GM19193 (cell line): ENCODE results near the gene AUH.

Experiments used
- POLR2A ChIP-seq: IDR thresholded peaks from 4 replicates; pipeline ENCODE4 v1.6.1; 2011; ENCODE audit not compliant: insufficient read depth, insufficient read length; ENCODE audit errors: extremely low read depth

The AUH gene

GRCh38 chr9:91291866-91292265 is 69.9 kb downstream of the AUH start:
- TF ChIP-seq POLR2A: no peak

GRCh38 chr9:91289244-91289643 is 72.5 kb downstream of the AUH start:
- no peak for TF ChIP-seq POLR2A

GRCh38 chr9:91285729-91286353 is 75.9 kb downstream of the AUH start:
- TF ChIP-seq POLR2A: no peak

GRCh38 chr9:91282292-91282691 is 79.4 kb downstream of the AUH start:
- no peak for TF ChIP-seq POLR2A

GRCh38 chr9:91279296-91280204 is 82.2 kb downstream of the AUH start:
- no peak for TF ChIP-seq POLR2A

DNA sequence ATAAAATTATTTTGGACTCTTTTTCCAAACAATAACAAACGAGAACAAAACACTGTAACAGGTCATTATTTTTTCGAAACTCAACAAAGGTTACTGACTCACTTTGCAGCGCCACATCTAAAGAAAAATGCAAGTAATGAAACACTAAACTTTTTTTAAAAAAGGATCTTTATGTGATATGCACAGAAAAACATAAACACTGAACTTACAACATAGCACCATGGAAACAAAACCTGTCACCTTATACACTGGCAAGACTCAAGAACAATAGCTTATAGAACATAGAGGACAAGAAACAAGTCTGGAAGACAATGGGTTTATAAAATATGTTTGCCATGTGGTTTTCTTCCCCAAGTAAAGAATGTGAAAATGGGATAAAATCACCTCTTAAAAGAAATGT is 85.2 kb downstream of the AUH start:
- TF ChIP-seq POLR2A: no peak

DNA sequence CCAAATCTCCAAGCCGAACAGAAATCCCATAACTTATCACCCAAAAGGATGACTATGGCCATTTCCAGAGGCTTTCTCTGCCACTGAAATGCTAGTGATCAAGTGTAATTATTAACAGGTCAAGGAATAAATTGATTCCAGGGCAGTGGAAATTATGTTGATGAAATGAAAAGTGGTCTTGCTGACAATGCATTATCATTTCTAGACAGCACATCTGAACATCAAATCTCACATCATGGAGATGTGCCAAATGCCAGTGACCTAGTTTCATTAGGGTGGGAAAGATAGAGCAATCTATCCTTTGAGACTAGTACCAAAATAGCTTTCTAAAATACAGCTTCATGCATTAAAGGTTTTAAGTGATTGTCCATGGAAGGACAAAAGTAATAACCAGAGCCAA is 86.1 kb downstream of the AUH start:
- TF ChIP-seq POLR2A: no peak

- no peak for TF ChIP-seq POLR2A
Observed at GRCh38 chr9:91274949-91275492, 86.7 kb downstream of the AUH start.

DNA sequence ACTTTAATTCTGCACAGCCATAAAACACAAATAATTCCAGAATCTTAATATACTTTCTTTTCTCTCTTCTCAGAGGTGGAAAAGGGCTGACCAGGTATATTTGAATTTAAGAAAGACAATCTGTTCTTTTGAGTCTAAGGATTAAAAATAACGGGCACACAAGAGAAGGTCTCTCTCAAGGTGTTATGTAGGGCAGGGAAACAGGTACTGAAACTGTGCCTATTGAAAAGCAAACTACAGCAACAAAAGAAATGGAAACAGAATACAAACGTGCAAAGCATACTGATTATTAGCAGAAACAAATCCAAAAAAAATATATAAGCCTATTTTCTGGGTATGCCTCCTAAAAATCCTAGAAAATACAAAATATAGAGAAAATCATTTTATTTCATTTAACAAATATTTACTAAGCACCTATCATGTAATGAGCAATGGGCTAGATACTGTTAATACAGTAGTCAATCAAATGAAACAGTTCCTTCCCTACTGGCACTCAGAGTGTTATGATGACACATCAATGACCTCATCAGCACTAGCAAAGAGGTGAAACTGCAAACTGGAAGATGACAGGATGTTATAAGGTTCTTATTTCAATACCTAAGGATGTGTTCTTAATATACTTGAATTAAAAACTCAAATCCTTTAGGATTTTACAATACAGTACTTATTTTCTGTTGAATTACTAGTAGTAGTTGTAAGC is 87.7 kb downstream of the AUH start:
- no peak for TF ChIP-seq POLR2A

GRCh38 chr9:91271156-91271555 is 90.6 kb downstream of the AUH start:
- TF ChIP-seq POLR2A: no peak

- no peak for TF ChIP-seq POLR2A
Observed at GRCh38 chr9:91269907-91270491, 91.7 kb downstream of the AUH start.

DNA sequence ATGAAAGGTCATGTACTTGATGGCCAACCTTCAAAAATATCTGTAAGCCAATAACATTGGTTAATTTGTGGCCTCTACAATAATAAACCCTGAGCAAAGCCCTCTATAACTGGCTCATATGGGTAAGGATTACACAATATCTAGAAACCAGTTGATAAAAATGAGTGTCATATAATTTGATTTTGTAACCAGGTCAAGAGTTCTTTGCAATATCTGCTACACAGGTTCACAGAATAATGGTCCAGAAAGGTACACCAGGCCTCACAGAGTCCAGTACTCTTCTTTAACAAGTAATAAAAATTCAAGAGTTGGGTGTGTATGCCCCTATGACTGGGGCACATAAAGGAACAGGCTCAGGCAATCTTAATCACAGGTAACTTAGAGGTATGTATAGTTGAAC is 95.3 kb downstream of the AUH start:
- TF ChIP-seq POLR2A: no peak

DNA sequence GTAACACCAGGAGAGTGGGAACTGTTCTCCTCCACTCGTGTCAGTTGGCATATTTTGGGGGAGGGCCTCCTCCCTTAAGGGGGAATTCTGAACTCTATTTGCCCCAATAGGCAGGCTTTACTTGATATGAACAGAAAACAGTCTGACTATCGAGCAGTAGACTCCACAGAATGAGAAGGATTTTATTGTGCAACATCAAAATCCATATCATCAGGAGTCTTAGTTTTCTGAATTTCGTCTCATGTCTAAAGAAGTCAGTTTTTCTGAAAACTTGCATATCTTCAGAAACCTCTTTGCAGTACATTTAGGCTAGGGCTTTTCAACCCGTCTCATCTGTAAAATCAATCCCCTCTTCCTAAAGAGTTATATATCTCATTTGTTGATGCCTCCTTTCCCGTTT is 96.2 kb downstream of the AUH start:
- no peak for TF ChIP-seq POLR2A

- TF ChIP-seq POLR2A: no peak
Observed at GRCh38 chr9:91261417-91261816, 100.3 kb downstream of the AUH start.

GRCh38 chr9:91259162-91259561 is 102.6 kb downstream of the AUH start:
- no peak for TF ChIP-seq POLR2A

DNA sequence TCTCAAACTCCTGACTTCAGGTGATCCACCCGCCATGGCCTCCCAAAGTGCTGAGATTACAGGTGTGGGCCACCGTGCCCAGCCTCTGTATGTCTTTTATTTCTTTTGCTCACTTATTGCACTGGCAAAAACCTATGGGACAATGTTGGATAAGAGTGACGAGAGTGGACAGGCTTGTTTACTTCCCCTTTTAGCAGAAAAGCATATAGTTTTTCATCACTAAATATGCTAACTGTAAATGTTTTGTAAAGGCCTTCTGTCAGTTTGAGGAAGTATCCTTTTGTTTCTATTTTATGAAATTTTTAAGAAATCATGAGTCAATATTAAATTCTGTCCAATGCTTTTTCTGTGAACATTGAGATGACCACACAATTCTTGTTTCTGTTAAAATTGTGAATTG is 103.3 kb downstream of the AUH start:
- TF ChIP-seq POLR2A: no peak

GRCh38 chr9:91256235-91256634 is 105.5 kb downstream of the AUH start:
- TF ChIP-seq POLR2A: no peak
